NCI-H69 (cell line): ENCODE data around the gene EXOC7.

Source experiments
- DNase-seq: peaks from one replicate; lab custom pipeline; 2025; lab: John Stamatoyannopoulos, UW

Gene EXOC7, protein sequence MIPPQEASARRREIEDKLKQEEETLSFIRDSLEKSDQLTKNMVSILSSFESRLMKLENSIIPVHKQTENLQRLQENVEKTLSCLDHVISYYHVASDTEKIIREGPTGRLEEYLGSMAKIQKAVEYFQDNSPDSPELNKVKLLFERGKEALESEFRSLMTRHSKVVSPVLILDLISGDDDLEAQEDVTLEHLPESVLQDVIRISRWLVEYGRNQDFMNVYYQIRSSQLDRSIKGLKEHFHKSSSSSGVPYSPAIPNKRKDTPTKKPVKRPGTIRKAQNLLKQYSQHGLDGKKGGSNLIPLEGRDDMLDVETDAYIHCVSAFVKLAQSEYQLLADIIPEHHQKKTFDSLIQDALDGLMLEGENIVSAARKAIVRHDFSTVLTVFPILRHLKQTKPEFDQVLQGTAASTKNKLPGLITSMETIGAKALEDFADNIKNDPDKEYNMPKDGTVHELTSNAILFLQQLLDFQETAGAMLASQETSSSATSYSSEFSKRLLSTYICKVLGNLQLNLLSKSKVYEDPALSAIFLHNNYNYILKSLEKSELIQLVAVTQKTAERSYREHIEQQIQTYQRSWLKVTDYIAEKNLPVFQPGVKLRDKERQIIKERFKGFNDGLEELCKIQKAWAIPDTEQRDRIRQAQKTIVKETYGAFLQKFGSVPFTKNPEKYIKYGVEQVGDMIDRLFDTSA

DNA sequence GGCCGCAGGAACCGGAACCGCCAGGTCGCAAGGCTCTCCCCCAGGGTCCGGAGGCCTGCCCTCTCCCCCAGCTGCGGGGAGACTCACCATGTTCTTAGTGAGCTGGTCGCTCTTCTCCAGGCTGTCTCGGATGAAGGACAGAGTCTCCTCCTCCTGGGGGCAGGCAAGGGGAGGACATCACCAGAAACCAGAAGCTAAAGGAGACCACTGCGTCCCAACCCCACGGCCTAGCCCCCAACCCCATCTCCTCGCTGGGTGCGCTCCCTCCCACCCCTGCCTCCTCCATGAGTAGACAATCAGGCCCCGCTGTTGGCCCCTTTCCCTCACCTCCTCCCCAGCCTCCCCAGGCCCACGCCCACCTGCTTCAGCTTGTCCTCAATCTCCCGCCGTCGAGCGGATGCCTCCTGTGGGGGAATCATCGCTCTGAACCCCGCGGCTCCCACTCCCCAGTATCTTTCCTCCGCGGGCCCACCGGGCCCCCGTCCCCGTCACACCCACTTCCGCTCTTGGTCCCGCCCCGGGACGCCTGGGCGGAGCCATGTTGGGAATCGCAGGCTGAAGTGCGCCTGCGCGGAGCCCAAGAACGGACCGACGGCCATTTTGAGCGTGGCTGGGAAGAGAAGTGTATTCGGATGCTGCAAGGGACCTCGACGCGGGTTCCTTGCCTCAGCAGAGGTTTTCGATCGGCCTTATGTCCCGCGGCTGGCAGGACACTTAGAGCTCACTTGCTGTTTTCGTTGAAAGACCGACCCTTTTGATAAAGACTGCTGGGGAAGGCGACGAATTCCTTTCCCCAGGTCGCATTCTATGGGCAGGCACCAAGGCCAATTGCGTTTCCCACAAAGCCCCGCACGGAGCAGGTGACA lies at the start of gene EXOC7:
TSS of gene EXOC7 (minus strand) at position 514 of the 866 bp plus-strand sequence. CDS start at position 419, 95 bp downstream.
- peak; percentile 96 for DNase-seq

DNA sequence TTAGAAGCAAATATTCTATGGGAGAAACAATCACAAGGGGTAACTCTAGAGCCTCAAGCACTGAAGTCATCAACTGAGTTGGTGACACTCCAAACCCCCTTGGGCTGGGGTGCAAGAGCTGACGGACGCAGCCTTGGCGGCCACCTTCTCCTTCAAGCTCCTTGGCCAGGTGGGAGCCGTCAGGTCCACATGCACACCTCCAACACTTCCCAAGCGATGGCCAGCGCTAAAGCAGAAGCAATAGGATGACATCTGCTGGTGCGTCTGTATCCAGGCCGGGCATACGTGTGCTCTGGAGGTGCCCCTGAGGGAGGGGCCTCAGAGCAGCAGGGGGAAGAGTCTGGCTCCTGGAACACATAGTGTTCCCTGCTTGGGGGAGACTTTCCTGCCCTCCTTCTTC lies 49.6 kb upstream of the EXOC7 start:
- no peak for DNase-seq

DNA sequence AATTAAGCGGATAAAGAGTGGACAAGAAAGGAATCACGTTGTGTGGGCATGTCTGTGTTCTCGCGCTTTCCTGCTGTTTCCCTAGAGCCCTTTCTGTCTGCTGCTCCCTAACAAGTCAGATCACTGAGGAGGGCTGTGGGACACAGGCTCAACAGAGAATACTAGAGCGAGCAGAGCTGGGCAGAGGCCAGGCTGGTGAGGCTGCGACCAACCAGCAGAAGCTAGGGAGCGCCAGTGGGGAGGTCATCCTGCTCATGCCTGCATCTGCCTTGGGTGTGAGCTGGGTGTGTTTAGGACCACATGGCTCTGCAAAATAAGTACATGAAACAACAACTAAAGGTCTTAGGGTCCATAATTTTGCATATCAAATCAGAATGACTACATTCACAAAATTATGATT lies 49.0 kb upstream of the EXOC7 start:
- no peak for DNase-seq

DNA sequence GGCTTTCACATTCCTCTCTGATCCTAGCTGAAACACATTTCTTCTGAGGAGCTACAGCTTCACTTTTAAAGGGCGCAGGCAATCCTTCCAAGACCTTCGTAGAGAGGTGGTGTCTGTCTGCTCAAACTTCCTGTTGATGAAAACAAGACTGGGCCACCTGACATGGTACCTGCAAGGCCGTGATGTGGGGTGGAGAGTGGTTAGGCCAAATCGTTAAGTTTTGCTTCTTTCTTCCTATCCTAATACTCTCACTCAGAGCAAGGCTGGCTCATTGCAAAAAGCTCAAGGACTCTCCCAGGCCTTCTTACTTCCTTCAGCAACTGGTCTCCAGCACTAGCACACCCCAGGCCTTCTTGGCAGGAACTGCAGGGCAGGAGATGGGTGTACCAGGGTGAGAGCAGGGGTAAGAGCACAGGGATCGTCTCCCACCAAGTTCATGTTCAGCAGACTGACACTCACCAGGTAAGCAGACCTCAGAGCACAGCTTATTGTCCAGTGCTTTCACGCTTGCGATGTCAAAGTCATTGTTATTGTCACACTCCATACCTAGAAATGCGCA lies 48.4 kb upstream of the EXOC7 start:
- no peak for DNase-seq

DNA sequence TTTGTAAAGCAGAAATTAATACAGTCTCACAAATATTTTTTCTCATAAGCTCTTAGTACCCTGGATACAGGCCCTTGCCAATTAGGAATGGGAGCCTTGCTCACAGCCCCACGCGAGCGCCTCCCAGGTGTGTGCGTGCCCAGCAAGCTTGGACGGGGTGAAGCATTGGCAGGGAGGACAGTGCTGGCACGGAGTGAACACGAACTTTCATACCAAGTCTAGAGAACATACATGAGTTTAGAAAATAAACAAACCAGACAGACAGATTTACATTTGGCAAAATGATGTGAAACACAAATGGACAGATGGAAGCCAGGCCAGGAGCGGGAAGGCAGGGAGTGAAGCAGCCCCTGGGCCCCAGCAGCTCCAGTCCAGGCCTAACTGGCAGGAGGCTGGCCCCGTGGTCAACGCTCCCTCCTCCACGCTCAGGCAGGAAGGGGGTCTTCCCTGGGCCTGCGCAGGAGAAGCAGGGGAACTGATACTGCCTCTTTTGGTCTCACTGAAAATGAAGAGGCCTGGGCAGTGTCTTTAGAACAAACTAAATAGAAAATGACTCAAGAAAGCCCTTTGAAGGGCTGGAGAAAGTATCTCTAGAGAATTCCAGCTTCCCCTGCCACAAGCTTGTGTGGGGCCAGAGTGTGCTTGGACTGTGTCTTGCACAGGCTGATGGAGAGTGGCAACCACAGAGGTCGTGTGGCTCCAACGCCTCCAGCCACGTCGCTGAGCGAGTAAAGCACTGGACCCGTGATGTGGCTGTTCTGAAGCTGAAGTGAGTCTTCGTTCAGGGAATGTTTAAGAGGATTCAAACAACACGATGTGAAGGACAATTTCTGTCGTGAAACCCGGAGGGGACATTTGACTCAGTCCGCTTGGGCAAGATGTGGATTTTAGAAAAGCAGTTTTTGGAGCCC lies 47.4 kb upstream of the EXOC7 start:
- DNase-seq, result no peak

DNA sequence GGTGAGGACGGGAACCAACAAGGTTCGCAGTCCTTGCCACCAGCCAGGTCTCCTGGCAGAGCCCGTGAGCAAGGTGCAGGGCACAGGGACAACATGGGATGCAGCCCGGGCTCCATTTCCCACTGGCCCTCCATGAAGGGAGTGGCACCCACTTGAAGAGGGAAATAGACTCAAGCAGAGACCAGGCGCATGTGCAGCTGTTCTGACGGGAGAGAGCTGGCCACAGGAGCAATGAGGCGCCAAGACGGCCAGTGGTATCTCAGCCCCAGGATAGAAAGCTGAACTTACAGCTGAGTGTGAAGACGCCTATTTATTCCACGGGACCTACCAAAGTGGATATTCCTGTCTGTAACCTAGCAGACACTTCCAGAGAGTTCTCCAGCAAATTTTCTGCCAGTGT lies 45.6 kb upstream of the EXOC7 start:
- no peak for DNase-seq

DNA sequence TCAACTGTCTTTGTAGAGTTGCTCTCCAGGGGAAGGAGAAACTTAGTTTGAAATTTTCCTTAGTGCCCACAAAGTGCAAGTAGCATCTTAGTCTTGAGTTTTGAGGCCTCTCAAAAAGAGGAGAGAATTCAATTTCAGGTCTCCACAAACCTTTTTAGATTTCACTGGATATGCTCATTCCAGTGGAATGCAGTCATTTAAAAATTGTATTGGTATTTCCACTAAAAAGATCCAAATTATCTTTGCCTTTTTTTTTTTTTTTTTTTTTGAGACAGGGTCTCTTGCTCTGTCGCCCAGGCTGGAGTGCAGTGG lies 44.4 kb upstream of the EXOC7 start:
- DNase-seq, result no peak

DNA sequence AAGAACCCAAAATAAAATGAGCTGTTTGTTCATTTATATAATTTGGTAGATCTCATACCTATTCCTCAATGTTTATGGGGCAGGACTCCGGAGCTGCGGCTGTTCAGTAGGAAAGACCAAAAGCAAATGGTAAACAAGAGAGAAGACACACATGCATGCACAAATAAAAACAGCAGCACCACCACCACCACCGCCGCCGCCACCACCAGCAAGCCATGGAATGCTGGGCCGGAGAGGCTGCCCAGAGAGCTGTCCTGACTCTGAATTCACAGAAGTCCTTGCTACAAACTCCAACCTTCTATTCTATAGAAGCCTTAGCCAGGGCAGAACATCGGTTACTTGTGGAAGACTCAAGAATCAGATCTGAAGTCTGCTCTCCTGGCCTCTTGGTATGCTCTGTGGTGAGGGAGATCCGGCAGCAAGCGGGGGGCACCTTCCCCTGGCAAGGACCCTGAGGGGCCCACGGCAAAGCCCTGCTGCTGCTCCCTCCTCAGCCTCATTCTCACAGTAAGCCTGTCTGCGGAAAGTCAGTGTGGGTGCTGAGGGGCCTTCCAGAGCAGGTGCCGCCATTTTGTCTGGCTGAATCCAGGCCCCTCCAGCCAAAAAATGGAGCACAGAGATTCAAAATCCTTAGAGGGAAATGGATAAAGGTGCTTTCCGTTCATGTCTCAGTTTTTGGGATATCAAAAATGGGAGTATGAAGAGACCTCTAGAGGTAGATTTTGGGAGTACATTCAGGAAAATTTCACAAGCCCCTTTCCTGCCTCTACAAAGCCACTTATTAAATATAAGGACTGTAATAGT lies 43.8 kb upstream of the EXOC7 start:
- peak; percentile 61 for DNase-seq

DNA sequence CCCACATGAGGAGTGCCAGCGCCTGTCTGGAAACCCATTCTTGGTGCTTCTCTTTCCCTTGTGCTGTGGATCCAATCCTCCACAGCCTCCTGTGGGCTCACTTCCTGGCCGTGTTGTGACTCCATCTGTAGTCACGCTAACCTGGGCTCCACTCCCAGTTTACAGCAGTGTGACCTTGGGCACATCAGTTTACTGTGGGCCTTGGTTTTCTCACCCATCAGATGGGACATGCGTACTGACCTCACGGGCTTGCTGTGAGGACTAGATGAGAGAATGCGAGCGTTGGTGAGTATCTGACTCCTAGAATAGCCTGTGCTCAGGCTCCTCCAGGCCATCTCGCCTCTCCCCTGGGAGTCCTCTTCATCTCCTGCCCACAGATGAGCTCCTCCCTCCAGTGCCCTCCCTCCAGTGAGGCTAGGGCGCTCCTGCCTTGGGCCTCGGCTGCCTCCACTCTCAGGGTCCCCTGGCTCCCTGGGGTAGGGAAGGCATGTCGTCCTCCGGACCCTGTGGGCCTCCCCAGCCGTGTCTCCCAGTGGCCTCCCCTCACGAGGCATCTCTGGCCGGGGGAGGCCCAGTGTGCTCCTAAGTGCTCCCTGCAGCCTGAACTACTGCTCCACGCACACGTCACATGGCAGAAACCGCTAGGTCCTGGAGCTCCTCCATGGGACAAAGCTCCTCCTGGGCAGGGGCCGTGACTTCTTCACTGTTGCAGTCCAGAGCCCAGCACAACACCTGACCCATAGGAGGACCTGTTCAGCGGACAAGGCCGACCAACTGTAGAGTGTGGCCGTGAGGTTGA lies 42.7 kb upstream of the EXOC7 start:
- no peak for DNase-seq

DNA sequence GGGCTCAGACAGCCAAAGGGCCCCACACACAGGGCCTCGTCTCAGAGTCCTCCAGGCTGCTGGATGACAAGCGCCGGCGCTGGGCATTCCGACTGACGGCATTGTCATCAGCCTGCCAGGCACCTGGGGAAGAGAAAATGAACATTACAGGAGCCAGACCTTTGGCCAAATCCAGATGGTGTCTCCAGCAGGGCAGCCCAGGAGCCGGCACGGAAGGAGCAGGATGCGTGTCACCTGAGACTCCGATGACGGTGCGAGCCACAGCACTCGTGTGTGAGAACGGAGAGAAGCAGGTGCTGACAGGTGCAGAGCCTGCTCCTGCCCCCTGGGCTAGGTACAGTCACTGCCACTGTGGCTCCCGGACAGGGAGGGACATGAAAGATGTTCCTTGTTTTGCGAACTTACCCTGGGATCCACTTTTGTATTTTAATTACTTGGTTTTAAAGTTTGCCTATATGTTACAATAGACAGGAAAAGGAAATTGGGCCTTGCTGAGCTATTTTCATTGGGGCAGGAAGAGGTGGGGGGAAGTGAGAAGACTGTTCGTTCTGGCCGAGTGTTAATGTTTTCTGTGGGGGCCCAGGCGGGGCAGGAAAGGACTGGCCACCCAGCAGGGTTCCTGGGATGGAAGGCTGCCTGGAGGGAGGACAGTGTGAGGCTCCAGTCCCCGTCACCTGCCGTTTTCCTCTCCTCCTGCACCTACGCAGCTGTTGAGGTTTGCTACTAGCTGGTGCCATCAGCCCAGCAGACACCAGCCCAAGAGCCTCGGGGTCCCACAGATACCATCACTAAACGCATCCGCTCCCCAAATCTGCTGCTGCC lies 41.9 kb upstream of the EXOC7 start:
- peak; percentile 79 for DNase-seq

DNA sequence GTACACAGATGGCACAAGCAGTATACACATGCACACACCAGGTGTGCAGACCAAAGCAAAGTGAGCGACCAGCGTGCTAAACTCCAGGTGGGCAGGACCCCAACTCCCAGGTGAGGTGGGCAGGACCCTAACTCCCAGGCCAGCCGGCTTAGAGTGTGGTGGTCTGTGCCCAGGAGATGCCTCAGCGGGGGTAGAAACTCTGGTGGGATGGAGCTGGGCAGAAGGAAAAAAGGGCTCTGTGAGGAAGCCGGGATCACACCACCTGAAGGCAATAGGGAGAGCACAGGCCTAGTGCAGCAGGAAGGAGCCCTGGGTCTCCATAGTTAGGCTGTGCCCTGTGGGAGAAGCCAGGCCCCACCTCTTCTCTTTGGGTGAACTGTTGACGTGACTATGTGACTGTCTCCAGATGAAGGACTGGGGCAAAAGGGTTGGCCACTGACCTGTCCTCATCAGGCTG lies 39.0 kb upstream of the EXOC7 start:
- peak; percentile 20 for DNase-seq

DNA sequence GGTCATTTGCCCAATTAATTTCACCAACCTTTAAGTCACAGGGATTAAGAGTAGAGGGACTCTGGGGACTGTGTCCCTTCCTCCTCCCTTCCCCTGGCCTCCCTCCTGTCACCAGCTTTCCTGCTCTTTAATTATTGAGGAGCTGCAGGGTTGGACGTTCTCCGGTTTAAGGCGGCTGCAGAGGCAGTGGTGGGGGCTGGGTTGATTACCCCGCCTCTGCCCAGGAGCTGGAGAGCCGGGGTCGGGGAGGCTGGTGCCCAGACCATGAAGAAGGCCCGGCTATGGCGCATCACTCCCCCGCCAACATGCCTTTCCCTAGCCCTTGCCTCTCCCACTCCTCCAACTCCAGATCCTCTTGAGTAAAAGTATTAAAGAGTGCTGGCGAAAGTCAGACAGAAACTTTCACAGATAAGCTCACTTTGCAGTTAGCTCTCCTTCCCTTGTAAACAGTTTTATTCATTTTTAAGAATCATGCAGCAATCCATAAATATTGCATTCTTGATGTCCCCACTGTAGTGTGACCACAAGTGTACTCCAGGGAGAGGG lies 38.5 kb upstream of the EXOC7 start:
- DNase-seq, result peak; percentile 65

DNA sequence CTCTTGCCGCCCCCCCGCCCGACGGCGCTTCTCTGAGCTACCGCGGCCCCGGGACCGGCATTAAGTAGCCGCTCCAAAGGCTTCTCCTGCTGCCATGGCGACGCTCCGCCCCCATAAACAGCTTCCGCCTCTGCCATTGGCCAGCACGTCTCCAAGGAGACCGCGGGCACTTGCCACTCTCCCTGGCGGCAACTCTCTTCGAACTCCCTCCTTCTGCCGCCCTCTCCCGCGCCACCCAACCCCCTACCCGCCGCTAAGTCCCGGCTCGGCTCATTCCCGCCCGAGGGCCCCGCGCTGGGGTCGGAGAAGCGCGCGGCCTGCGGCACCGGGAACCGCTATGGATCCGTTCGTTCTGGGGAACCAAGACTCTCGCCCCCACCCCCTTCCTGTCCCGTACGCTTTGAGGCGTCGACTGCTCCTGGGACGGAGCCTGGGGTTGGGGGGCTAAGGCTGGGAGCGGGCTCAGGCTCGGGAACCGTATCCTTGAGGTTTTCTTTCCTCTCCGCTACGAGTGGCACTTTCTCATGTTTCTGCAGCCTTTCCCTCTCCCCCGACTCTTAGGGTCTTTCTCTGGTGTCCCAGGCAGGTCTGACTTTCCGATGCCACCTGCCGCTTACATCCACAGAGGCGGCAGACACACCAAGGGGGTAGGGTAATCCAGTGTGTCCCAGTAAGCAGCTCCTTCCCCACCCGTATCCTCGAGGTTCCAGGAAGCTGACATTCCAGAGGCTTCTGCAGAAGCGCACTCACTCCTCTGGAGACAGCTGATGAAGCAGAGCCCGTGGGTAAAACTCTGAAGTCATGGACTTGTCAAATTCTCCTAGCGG lies 37.8 kb upstream of the EXOC7 start, which contains the start of gene FOXJ1:
TSS of gene FOXJ1 (minus strand) at position 34 of the 827 bp plus-strand sequence. CDS start 850 bp downstream, outside the sequence.
- peak; percentile 98 for DNase-seq

DNA sequence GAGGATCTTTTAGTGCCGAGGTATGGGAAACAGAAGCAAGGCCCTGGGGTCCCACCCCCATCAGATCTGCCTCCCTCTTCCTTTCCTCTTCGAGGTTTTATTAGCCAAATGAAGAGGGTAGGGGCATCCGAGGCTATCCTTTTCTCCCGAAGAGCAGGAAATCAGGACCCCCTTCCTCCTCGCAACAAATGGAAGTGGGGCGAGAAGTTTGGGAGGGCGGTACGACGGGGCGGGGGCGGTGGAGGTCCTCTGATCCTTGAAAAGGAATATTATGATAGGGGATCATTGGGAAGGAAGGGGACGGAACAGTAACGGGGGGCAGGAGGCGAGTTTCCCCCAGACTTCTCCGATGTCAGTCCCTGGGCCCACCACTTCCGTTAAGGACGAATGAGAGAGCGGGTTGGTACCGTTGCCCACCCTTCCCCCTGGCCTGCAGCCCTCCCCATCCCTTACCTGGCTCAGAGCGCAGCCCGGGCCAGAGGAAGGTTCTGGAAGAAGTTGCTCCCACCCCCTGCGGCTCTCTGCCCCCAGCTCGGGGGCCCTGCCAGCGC lies 37.1 kb upstream of the EXOC7 start:
- no peak for DNase-seq

DNA sequence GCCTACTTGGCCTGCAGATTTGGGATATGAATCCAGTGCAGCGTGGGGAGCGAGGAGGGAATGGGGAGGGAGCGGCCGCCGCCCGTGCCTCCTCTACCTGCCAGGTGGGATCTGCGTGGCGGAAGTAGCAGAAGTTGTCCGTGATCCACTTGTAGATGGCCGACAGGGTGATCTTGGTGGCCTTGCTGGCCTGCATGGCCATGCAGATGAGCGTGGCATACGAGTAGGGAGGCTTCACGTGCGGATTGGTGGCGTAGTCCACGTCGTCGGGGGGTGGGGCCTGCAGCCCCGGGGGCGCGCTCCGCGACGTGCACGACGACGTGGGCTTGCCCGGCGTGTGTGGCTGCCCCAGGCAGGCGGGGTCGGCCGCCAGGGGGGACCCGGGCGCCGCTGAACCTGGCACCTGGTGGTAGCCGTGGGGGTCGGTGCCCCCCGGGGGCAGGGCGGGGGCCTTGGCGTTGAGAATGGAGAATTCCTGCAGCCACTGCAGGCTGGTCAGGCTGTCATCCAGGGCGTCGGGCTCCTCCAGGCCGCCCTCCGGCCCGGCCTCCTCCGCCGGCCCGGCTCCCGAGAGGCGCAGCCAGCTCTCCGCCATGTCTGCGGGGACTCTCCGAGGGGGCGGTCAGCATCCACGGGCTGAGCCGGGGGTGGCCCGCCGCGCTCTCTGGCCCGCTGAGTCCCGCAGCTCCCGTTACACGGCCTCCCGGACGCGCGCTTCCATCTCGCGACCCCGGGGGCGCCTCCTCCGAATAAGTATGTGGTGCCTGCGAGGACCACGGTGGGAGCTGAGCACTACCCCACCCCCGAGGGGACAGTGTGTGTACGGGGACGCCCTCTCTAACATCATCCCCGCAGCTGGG lies 36.4 kb upstream of the EXOC7 start:
- no peak for DNase-seq
